Embryonic facial prominence (tissue), 1 donor: ENCODE measurements around the gene TCF4.

Source experiments
- DNase-seq: peaks from one replicate; pipeline ENCODE4 v3.0.0-alpha.2; 2016; ENCODE audit errors: extremely low spot score

Gene TCF4

GRCh38 chr18:55296778-55297177 lies 291.2 kb downstream of the TCF4 start:
- peak; percentile 53 for DNase-seq

GRCh38 chr18:55296115-55296514 lies 291.9 kb downstream of the TCF4 start:
- DNase-seq, result no peak

- DNase-seq, result no peak
Observed at GRCh38 chr18:55290898-55291297, 297.1 kb downstream of the TCF4 start.

GRCh38 chr18:55289775-55290174 lies 298.2 kb downstream of the TCF4 start:
- no peak for DNase-seq

- no peak for DNase-seq
Observed at GRCh38 chr18:55289048-55289447, 298.9 kb downstream of the TCF4 start.

GRCh38 chr18:55287935-55288868 lies 299.8 kb downstream of the TCF4 start:
- no peak for DNase-seq

- DNase-seq, result no peak
Observed at GRCh38 chr18:55287149-55287806, 300.7 kb downstream of the TCF4 start.

GRCh38 chr18:55286257-55286825 lies 301.7 kb downstream of the TCF4 start:
- DNase-seq, result no peak

GRCh38 chr18:55284614-55285013 lies 303.4 kb downstream of the TCF4 start:
- no peak for DNase-seq

GRCh38 chr18:55283309-55283708 lies 304.7 kb downstream of the TCF4 start:
- no peak for DNase-seq

GRCh38 chr18:55280503-55280902 lies 307.5 kb downstream of the TCF4 start:
- no peak for DNase-seq

- no peak for DNase-seq
Observed at GRCh38 chr18:55275039-55275901, 312.7 kb downstream of the TCF4 start.

- no peak for DNase-seq
Observed at GRCh38 chr18:55272510-55273243, 315.3 kb downstream of the TCF4 start.

- DNase-seq, result no peak
Observed at GRCh38 chr18:55269622-55270021, 318.4 kb downstream of the TCF4 start.

- DNase-seq, result no peak
Observed at GRCh38 chr18:55268628-55269275, 319.2 kb downstream of the TCF4 start.

- DNase-seq, result no peak
Observed at GRCh38 chr18:55268151-55268601, 319.8 kb downstream of the TCF4 start.

GRCh38 chr18:55266981-55267380 lies 321.0 kb downstream of the TCF4 start:
- DNase-seq, result peak; percentile 48

GRCh38 chr18:55265984-55266383 lies 322.0 kb downstream of the TCF4 start:
- no peak for DNase-seq

- DNase-seq, result no peak
Observed at GRCh38 chr18:55265130-55265675, 322.8 kb downstream of the TCF4 start.

GRCh38 chr18:55264108-55264507 lies 323.9 kb downstream of the TCF4 start:
- no peak for DNase-seq
